Breast epithelium (tissue), 3 donors: ENCODE measurements around the gene TM7SF2.

Experiments
- POLR2AphosphoS5 ChIP-seq, 3 donors: sonication (generic); formaldehyde crosslinking; IDR thresholded peaks; one replicate each; pipeline ENCODE4 v1.6.1; 2017; ENCODE audit warnings: antibody characterized with exemption in 3 of 3
- TF ChIP-seq, protein P1 (sequence below), 3 donors: fragments of 450-650 bp; IDR thresholded peaks; one replicate each; pipeline ENCODE4 v1.5.1; 2016 to 2017; ENCODE audit warnings: antibody characterized with exemption in 3 of 3, mild to moderate bottlenecking in 3 of 3, moderate library complexity in 3 of 3

DNA sequence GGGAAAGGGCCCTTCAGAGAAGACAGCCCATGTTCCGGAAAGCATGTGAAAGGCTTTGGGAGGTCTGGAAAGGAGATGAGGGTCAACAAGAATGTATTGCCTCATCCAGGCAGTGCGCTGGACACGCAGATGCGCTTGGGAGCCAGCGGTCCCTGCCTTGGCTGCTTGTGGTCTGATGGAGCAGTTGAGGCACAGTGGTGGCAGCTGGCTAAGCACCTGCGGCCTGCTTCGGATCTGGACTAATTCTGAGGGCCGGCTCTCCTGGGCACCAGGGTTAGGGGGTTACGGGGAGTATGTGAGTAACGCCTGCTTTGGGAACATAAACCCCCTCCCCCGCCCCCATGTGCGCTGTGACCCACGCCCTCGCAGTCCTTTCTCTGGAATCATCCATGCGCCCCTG is 4.6 kb upstream of the TM7SF2 start:
- TF ChIP-seq POLR2AphosphoS5 (IDR thresholded peaks at IDR 0.05): no peak
- TF ChIP-seq, protein P1, sequence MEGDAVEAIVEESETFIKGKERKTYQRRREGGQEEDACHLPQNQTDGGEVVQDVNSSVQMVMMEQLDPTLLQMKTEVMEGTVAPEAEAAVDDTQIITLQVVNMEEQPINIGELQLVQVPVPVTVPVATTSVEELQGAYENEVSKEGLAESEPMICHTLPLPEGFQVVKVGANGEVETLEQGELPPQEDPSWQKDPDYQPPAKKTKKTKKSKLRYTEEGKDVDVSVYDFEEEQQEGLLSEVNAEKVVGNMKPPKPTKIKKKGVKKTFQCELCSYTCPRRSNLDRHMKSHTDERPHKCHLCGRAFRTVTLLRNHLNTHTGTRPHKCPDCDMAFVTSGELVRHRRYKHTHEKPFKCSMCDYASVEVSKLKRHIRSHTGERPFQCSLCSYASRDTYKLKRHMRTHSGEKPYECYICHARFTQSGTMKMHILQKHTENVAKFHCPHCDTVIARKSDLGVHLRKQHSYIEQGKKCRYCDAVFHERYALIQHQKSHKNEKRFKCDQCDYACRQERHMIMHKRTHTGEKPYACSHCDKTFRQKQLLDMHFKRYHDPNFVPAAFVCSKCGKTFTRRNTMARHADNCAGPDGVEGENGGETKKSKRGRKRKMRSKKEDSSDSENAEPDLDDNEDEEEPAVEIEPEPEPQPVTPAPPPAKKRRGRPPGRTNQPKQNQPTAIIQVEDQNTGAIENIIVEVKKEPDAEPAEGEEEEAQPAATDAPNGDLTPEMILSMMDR (IDR thresholded peaks at IDR 0.05): no peak
